Measurements from ENCODE around the gene ALG9.

ALG9 gene

GRCh38 chr11:111911563-111912401 lies 40.4 kb upstream of the ALG9 start, which contains the start of gene CRYAB:
TSS of gene CRYAB (minus strand) at chr11:111911770. CDS start at chr11:111911724, 46 bp downstream.
- no peaks in the 10 kb centered on the region for H3K9me3 ChIP-seq (ENCODE audit: insufficient read depth, low read depth, low read length)
- H3K4me1 ChIP-seq (ENCODE audit: insufficient read depth, low read length, poor library complexity, severe bottlenecking) = no peaks in the 10 kb centered on the region
- no peak within 1 kb of the TSS for H3K9ac ChIP-seq (ENCODE audit: low read depth, low read length, poor library complexity, severe bottlenecking)
- no peaks in the 10 kb centered on the region for H3K9me2 ChIP-seq (replicated peaks; ENCODE audit: low read depth, low read length)
- no peaks in the 10 kb centered on the region for H3K79me2 ChIP-seq (ENCODE audit: insufficient read depth, low read length)
- TF ChIP-seq, protein P1, sequence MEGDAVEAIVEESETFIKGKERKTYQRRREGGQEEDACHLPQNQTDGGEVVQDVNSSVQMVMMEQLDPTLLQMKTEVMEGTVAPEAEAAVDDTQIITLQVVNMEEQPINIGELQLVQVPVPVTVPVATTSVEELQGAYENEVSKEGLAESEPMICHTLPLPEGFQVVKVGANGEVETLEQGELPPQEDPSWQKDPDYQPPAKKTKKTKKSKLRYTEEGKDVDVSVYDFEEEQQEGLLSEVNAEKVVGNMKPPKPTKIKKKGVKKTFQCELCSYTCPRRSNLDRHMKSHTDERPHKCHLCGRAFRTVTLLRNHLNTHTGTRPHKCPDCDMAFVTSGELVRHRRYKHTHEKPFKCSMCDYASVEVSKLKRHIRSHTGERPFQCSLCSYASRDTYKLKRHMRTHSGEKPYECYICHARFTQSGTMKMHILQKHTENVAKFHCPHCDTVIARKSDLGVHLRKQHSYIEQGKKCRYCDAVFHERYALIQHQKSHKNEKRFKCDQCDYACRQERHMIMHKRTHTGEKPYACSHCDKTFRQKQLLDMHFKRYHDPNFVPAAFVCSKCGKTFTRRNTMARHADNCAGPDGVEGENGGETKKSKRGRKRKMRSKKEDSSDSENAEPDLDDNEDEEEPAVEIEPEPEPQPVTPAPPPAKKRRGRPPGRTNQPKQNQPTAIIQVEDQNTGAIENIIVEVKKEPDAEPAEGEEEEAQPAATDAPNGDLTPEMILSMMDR (conservative IDR thresholded peaks at IDR 0.05; ENCODE audit: low read length) = no peak
- no peak for TF ChIP-seq EZH2phosphoT487 (IDR thresholded peaks at IDR 0.05; ENCODE audit: borderline replicate concordance)
- no peaks in the 10 kb centered on the region for H3K27me3 ChIP-seq (ENCODE audit: insufficient read depth, low read length, poor library complexity, severe bottlenecking)
- H4K20me1 ChIP-seq (ENCODE audit: insufficient read depth, low read length, poor library complexity, severe bottlenecking) = no peaks in the 10 kb centered on the region
- no peak within 1 kb of the TSS for H2AFZ ChIP-seq (ENCODE audit: low read length)
- no peak within 1 kb of the TSS for H3K4me3 ChIP-seq (ENCODE audit: low read length, poor library complexity, severe bottlenecking)
- H3K4me2 ChIP-seq (ENCODE audit: low read depth, low read length, poor library complexity, severe bottlenecking) = no peak within 1 kb of the TSS
- H3K36me3 ChIP-seq (ENCODE audit: insufficient read depth, low read length) = no peaks in the 10 kb centered on the region
- no peaks in the 10 kb centered on the region for H3F3A ChIP-seq (ENCODE audit: low read depth)

DNA sequence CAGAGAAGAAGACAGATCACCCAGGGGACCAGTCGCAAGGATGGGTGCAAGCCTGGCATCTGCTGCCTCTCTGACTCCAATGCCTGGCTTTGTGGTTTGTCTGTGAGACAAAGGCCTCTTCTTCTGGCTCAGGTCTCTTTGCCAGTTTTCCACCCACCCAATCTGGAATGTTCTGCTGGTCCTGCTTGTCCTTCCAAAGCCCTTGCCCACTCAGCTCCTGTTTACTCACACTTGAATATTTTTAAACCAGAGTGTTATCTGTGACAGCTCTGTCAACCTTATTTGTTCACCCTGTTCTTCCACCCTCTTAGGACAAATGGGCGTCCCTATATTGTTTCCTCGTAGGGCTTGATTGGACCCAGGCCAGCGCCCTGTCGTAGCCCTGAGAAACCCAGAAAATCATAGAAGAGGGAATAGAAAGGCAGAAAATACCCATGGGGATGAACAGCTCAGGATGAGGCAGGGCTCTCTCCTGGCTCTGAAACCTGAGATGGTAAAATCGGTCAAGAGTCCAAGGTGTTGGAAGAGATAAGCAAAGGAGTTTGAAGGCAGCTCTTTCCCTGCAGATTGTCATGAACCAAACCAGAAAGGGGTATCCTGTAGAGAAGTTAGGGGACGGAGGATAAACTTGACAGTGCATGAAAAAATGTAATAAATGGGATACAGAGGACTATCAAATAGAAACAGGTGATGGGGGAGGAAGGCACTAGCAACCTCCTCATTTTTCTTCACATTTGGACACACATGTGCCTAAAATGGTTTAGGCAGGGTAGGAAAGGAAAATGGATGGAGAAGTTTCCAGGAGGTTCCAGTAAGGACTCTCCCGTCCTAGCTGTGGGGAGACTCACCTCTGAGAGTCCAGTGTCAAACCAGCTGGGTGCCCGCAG lies 39.5 kb upstream of the ALG9 start:
- Histone ChIP-seq H3K9me2 (replicated peaks; ENCODE audit: low read depth, low read length) (no peaks in the 10 kb centered on the region), H2AFZ (ENCODE audit: low read length) (no peak overlapping the region), H3K9me3 (ENCODE audit: insufficient read depth, low read depth, low read length) (no peaks in the 10 kb centered on the region), H3K27me3 (ENCODE audit: insufficient read depth, low read length, poor library complexity, severe bottlenecking) (no peaks in the 10 kb centered on the region), H3K4me2 (ENCODE audit: low read depth, low read length, poor library complexity, severe bottlenecking) (no peak overlapping the region), H3K36me3 (ENCODE audit: insufficient read depth, low read length) (no peaks in the 10 kb centered on the region), H3K79me2 (ENCODE audit: insufficient read depth, low read length) (no peaks in the 10 kb centered on the region), H3F3A (ENCODE audit: low read depth) (no peaks in the 10 kb centered on the region), H4K20me1 (ENCODE audit: insufficient read depth, low read length, poor library complexity, severe bottlenecking) (no peaks in the 10 kb centered on the region), H3K4me3 (ENCODE audit: low read length, poor library complexity, severe bottlenecking) (no peak overlapping the region), H3K9ac (ENCODE audit: low read depth, low read length, poor library complexity, severe bottlenecking) (no peak overlapping the region), H3K4me1 (ENCODE audit: insufficient read depth, low read length, poor library complexity, severe bottlenecking) (no peaks in the 10 kb centered on the region)
- no peak for TF ChIP-seq EZH2phosphoT487 (IDR thresholded peaks at IDR 0.05; ENCODE audit: borderline replicate concordance)
- TF ChIP-seq, protein P1 (conservative IDR thresholded peaks at IDR 0.05; ENCODE audit: low read length) = no peak

DNA sequence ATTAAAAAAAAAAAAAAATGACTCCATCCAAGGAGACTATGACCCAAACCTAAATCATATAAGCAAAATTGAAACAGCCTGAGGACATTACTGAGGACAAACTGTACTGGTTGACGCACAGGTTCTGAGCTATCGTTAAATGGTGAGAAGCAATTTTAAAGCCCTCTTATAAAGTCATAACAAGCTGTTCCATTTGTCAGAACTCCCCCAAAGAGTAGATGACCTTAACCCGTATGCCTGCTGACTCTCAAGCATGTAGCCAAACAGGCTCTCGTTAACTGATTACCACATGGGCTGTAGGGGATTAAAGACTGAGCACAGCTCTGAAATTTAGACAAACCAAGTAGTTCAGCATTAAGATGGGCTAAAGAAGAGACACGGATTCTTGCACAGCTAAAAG lies 38.0 kb upstream of the ALG9 start:
- Histone ChIP-seq H3K27me3 (ENCODE audit: insufficient read depth, low read length, poor library complexity, severe bottlenecking) (no peaks in the 10 kb centered on the region), H3K9me2 (replicated peaks; ENCODE audit: low read depth, low read length) (no peaks in the 10 kb centered on the region), H3K4me2 (ENCODE audit: low read depth, low read length, poor library complexity, severe bottlenecking) (no peak overlapping the region), H3K4me1 (ENCODE audit: insufficient read depth, low read length, poor library complexity, severe bottlenecking) (no peaks in the 10 kb centered on the region), H3K79me2 (ENCODE audit: insufficient read depth, low read length) (no peaks in the 10 kb centered on the region), H3K9ac (ENCODE audit: low read depth, low read length, poor library complexity, severe bottlenecking) (no peak overlapping the region), H3K4me3 (ENCODE audit: low read length, poor library complexity, severe bottlenecking) (no peak overlapping the region), H3K9me3 (ENCODE audit: insufficient read depth, low read depth, low read length) (no peaks in the 10 kb centered on the region), H3F3A (ENCODE audit: low read depth) (no peaks in the 10 kb centered on the region), H4K20me1 (ENCODE audit: insufficient read depth, low read length, poor library complexity, severe bottlenecking) (no peaks in the 10 kb centered on the region), H3K36me3 (ENCODE audit: insufficient read depth, low read length) (no peaks in the 10 kb centered on the region), H2AFZ (ENCODE audit: low read length) (no peak overlapping the region)
- TF ChIP-seq, protein P1 (conservative IDR thresholded peaks at IDR 0.05; ENCODE audit: low read length) = no peak
- no peak for TF ChIP-seq EZH2phosphoT487 (IDR thresholded peaks at IDR 0.05; ENCODE audit: borderline replicate concordance)
